ENCODE measurements around the gene APOM.

DNA sequence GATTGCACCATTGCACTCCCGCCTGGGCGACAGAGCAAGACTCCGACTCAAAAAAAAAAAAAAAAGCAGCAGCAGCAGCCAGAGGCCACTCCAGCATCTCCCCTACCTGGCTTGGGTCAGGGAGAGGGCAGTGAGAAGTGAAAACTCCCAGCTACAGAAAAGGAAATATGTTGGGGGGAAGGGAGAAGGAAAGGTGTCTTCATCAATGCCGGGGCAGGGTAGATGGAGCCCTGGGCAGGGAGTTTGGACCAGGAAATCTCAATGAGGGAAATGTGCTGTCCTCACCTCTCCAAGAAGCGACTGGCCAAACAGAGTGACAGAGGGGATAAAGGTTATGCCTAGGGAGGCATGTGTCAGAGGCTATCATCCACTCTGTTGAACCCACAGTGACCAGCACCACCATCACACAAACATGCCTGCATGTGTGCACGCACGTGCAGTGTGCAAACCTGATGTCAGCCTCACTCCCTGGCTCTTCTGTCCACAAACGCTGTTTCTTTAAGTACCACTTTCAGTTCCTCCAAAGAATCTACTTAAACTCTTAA, 41.5 kb upstream of the APOM start:
- TF ChIP-seq, protein P1, sequence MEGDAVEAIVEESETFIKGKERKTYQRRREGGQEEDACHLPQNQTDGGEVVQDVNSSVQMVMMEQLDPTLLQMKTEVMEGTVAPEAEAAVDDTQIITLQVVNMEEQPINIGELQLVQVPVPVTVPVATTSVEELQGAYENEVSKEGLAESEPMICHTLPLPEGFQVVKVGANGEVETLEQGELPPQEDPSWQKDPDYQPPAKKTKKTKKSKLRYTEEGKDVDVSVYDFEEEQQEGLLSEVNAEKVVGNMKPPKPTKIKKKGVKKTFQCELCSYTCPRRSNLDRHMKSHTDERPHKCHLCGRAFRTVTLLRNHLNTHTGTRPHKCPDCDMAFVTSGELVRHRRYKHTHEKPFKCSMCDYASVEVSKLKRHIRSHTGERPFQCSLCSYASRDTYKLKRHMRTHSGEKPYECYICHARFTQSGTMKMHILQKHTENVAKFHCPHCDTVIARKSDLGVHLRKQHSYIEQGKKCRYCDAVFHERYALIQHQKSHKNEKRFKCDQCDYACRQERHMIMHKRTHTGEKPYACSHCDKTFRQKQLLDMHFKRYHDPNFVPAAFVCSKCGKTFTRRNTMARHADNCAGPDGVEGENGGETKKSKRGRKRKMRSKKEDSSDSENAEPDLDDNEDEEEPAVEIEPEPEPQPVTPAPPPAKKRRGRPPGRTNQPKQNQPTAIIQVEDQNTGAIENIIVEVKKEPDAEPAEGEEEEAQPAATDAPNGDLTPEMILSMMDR (IDR thresholded peaks at IDR 0.05 in 8 of 11, conservative IDR thresholded peaks at IDR 0.05 in 3 of 11) = no peak
- TF ChIP-seq POLR2AphosphoS5 (IDR thresholded peaks at IDR 0.05) = no peak
